Sigmoid colon (tissue), 7 donors: ENCODE measurements around the gene FRY. TPM values are rescaled to one million over a fixed set of nuclear protein-coding genes. Genes with fewer than 3 reads are reported as not detected.
"Not testable (repeated sequence)": the region's sequence is repeated elsewhere in the genome, so short reads cannot be mapped to it uniquely, and the experiment has no call there.

Experiments used
- DNase-seq: peaks from one replicate; pipeline ENCODE4 v3.0.0-alpha.2; 2019
- H3K27ac ChIP-seq, 4 donors: fragments of 200-600 bp; sonication (generic); one replicate each; pipeline ENCODE4 v1.5.1; 2016 to 2019; ENCODE audit warnings: mild to moderate bottlenecking in 1 of 4
- H3K27me3 ChIP-seq, 3 donors: fragments of 200-600 bp; sonication (generic); one replicate each; pipeline ENCODE4 v1.5.1; 2019; ENCODE audit warnings: mild to moderate bottlenecking in 1 of 3
- H3K36me3 ChIP-seq, 4 donors: fragments of 200-600 bp; sonication (generic); one replicate each; pipeline ENCODE4 v1.5.1; 2016 to 2019
- H3K4me1 ChIP-seq, 4 donors: fragments of 200-600 bp; sonication (generic); one replicate each; pipeline ENCODE4 v1.5.1; 2017 to 2019
- H3K4me3 ChIP-seq, 4 donors: fragments of 200-600 bp; sonication (generic); one replicate each; pipeline ENCODE4 v1.5.1; 2017 to 2019; ENCODE audit warnings: mild to moderate bottlenecking in 2 of 4, moderate library complexity in 1 of 4
- H3K9me3 ChIP-seq, 4 donors: fragments of 200-600 bp in 3 of 4; sonication (generic) in 3 of 4; one replicate each; pipeline versions ENCODE4 v1.5.1 to v1.6.1; 2013 to 2019
- EP300 ChIP-seq, 4 donors: sonication (generic); formaldehyde crosslinking; IDR thresholded peaks; one replicate each; pipeline ENCODE4 v1.6.1; 2017; ENCODE audit warnings: antibody characterized with exemption in 4 of 4
- POLR2A ChIP-seq, 2 donors: fragments of 450-650 bp; IDR thresholded peaks; one replicate each; pipeline ENCODE4 v1.6.1; 2016; ENCODE audit warnings: antibody characterized with exemption in 2 of 2, mild to moderate bottlenecking in 2 of 2, moderate library complexity in 2 of 2
- POLR2AphosphoS5 ChIP-seq, 4 donors: sonication (generic); formaldehyde crosslinking; IDR thresholded peaks; one replicate each; pipeline ENCODE4 v1.6.1; 2017; ENCODE audit warnings: antibody characterized with exemption in 4 of 4
- WGBS, 2 donors: extraction: QIAGEN DNeasy Blood & Tissue Kit; methylation state at CpG; one replicate each; pipeline ENCODE4 v1.1.7; 2013; 5-methylcytosine and 5-hydroxymethylcytosine counted together
- intact Hi-C: fragments of 100-400 bp; cut with DNase I; formaldehyde crosslinking; loops from one replicate; pipeline ENCODE4 v1.15.1; 2023
- polyA plus RNA-seq, 3 donors: library from polyadenylated mRNA; stranded (reverse); fragments of 200-250 nt; gene quantifications; one replicate each; pipeline ENCODE4 v1.2.3, GENCODE V29; 2013
- total RNA-seq, 4 donors: library from RNA; depleted of rRNA; stranded (reverse); fragments of >200 nt; gene quantifications; one replicate each; pipeline ENCODE4 v1.1.0, GENCODE V29; 2016
- TF ChIP-seq, protein P1 (sequence below), 4 experiments: fragments of 450-650 bp in 3 of 4; fragments of 200-600 bp in 1 of 4; IDR thresholded peaks; one replicate each; pipeline ENCODE4 v1.5.1; 2016 to 2019; ENCODE audit warnings: antibody characterized with exemption in 4 of 4, mild to moderate bottlenecking in 3 of 4, moderate library complexity in 2 of 4
- donor health status: healthy with polysubstance abuse.
- donor health status: Bipolar disorder and iron deficiency.
- donor health status: healthy.

The FRY gene
- total and polyA plus RNA-seq, 7 donors, result 1.4 to 118 (median 26.7) TPM

- Histone ChIP-seq H3K4me1 (no peaks in the 10 kb centered on the region), H3K9me3 (no peaks in the 10 kb centered on the region), H3K27ac (no peak overlapping the region), H3K27me3 (no peaks in the 10 kb centered on the region), H3K4me3 (no peak overlapping the region), H3K36me3 (no peaks in the 10 kb centered on the region)
- TF ChIP-seq, protein P1, sequence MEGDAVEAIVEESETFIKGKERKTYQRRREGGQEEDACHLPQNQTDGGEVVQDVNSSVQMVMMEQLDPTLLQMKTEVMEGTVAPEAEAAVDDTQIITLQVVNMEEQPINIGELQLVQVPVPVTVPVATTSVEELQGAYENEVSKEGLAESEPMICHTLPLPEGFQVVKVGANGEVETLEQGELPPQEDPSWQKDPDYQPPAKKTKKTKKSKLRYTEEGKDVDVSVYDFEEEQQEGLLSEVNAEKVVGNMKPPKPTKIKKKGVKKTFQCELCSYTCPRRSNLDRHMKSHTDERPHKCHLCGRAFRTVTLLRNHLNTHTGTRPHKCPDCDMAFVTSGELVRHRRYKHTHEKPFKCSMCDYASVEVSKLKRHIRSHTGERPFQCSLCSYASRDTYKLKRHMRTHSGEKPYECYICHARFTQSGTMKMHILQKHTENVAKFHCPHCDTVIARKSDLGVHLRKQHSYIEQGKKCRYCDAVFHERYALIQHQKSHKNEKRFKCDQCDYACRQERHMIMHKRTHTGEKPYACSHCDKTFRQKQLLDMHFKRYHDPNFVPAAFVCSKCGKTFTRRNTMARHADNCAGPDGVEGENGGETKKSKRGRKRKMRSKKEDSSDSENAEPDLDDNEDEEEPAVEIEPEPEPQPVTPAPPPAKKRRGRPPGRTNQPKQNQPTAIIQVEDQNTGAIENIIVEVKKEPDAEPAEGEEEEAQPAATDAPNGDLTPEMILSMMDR (IDR thresholded peaks at IDR 0.05), result no peak
- TF ChIP-seq POLR2A (IDR thresholded peaks at IDR 0.05) (no peak), EP300 (IDR thresholded peaks at IDR 0.05) (no peak), POLR2AphosphoS5 (IDR thresholded peaks at IDR 0.05) (no peak)
- 55 to 79% methylated on average over 6 of the region's 6 CpGs for WGBS, 2 donors
- intact Hi-C loops, result no loop called here
- no peak for DNase-seq
Measured at GRCh38 chr13:31998131-31998530, 33.4 kb upstream of the FRY start.

GRCh38 chr13:32000754-32001153 is 30.8 kb upstream of the FRY start:
- H3K27ac ChIP-seq, H3K4me3 ChIP-seq, H3K4me1 ChIP-seq: not testable (repeated sequence)

GRCh38 chr13:32001154-32001768 is 30.3 kb upstream of the FRY start:
- WGBS, 2 donors, result 81 to 83% methylated on average over 1 of the region's 1 CpG
- TF ChIP-seq POLR2A (IDR thresholded peaks at IDR 0.05), result no peak
- TF ChIP-seq, protein P1 (IDR thresholded peaks at IDR 0.05), result peak; percentile 18 to 53 (median 40)
- no peak for TF ChIP-seq EP300 (IDR thresholded peaks at IDR 0.05)
- no peak for TF ChIP-seq POLR2AphosphoS5 (IDR thresholded peaks at IDR 0.05)
- Histone ChIP-seq H3K36me3 (no peaks in the 10 kb centered on the region), H3K27me3 (no peaks in the 10 kb centered on the region), H3K4me1 (peaks cover 0 to 8% (median 2%) of the 10 kb centered on the region in 4 donors), H3K4me3 (no peak overlapping the region), H3K9me3 (no peaks in the 10 kb centered on the region), H3K27ac (no peak overlapping the region)
- intact Hi-C loops, result no loop called here
- DNase-seq, result no peak

More at GRCh38 chr13:32000754-32001153, 30.8 kb upstream of the FRY start:
- H3K9me3 ChIP-seq, H3K27me3 ChIP-seq, intact Hi-C loops, H3K36me3 ChIP-seq, DNase-seq: not testable (repeated sequence)
- 85% methylated on average over 1 of the region's 7 CpGs for WGBS, 2 donors

DNA sequence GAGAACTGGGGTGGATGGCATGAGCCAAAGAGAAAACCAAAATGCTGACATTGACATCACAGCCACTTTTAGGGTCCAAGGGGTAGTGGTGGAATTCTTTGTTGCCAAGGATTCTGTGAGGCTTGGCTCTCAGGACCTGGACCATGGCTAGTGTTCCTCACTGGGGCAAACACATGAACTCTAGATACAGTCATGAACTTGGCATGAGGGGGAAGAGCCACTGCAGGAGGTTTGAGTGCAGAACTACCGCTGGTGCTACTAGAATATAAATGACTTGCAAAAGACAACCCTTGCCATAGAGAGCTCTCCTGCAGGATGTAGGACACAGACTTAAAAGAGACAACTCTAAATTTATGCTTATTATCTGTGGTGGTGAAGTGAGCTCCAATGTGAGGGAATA is 29.8 kb upstream of the FRY start:
- Histone ChIP-seq H3K36me3 (no peaks in the 10 kb centered on the region), H3K27ac (no peak overlapping the region), H3K27me3 (no peaks in the 10 kb centered on the region), H3K4me3 (no peak overlapping the region), H3K4me1 (peaks cover 0 to 8% (median 2%) of the 10 kb centered on the region in 4 donors), H3K9me3 (no peaks in the 10 kb centered on the region)
- no peak for TF ChIP-seq POLR2AphosphoS5 (IDR thresholded peaks at IDR 0.05)
- TF ChIP-seq EP300 (IDR thresholded peaks at IDR 0.05), result no peak
- TF ChIP-seq POLR2A (IDR thresholded peaks at IDR 0.05), result no peak
- TF ChIP-seq, protein P1 (IDR thresholded peaks at IDR 0.05), result no peak
- no peak for DNase-seq
- WGBS, 2 donors, result 93 to 97% methylated on average over 1 of the region's 1 CpG
- intact Hi-C loops, result no loop called here

GRCh38 chr13:32002873-32003272 is 28.7 kb upstream of the FRY start:
- H3K4me1 ChIP-seq, result peaks cover 0 to 8% (median 2%) of the 10 kb centered on the region in 4 donors
- WGBS, 2 donors, result 76 to 86% methylated on average over 3 of the region's 3 CpGs
- H3K36me3 ChIP-seq, result no peaks in the 10 kb centered on the region
- intact Hi-C loops, result no loop called here
- no peak overlapping the region for H3K27ac ChIP-seq
- no peaks in the 10 kb centered on the region for H3K27me3 ChIP-seq
- TF ChIP-seq EP300 (IDR thresholded peaks at IDR 0.05), result no peak
- no peak for TF ChIP-seq POLR2A (IDR thresholded peaks at IDR 0.05)
- TF ChIP-seq, protein P1 (IDR thresholded peaks at IDR 0.05), result no peak
- TF ChIP-seq POLR2AphosphoS5 (IDR thresholded peaks at IDR 0.05), result no peak
- H3K4me3 ChIP-seq, result no peak overlapping the region
- H3K9me3 ChIP-seq, result no peaks in the 10 kb centered on the region
- no peak for DNase-seq
